OCI-LY7 (cell line): ENCODE results near the gene RUNX1.

Experiments used
- EZH2phosphoT487 ChIP-seq: fragments of 200-600 bp; sonication (generic); IDR thresholded peaks from 2 replicates; pipeline ENCODE4 v1.6.1; 2018; ENCODE audit warnings: low read depth, borderline replicate concordance, mild to moderate bottlenecking, mixed run types, antibody characterized with exemption, low read length, moderate library complexity, mixed read lengths
- TF ChIP-seq, protein P1 (sequence below): fragments of 200-600 bp; sonication (generic); conservative IDR thresholded peaks from 2 replicates; pipeline ENCODE4 v1.5.1; 2014; ENCODE audit warnings: mild to moderate bottlenecking, antibody characterized with exemption, low read length, moderate library complexity, mixed read lengths

DNA sequence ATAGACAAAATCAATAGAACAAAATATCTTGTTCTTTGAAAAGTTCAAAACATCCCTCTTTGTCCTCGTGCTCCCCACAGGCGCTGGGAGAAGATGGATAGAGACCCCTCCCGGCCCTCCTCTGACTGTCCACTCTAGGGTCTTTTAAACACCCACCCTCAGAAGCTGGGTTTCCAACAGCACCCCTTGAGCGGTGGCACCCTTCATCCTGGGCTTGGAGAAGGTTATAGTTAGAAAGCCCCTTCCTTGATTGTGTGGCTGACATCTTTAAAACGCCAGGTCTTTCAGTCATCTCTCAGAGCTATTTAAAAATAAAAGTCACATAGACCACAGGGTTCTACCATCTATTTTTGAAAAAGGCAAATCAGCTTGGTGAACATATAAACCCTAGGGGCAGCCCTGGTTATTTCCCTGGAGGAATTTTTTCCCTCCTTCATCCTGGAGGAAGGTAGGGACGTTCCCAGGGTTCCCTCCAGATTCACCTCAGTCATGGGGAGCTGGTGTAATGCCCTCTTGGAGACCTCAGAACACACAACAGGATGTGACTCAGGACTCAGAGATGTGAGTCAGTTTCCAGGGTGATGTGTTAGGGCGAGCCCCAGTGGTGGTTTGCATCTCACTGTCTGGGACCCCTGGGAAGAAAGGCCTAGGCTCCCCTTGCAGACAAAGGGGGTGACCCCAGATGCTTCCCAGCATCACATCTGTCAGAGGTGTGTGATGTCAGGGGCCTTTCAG is 241.8 kb downstream of the RUNX1 start:
- TF ChIP-seq, protein P1, sequence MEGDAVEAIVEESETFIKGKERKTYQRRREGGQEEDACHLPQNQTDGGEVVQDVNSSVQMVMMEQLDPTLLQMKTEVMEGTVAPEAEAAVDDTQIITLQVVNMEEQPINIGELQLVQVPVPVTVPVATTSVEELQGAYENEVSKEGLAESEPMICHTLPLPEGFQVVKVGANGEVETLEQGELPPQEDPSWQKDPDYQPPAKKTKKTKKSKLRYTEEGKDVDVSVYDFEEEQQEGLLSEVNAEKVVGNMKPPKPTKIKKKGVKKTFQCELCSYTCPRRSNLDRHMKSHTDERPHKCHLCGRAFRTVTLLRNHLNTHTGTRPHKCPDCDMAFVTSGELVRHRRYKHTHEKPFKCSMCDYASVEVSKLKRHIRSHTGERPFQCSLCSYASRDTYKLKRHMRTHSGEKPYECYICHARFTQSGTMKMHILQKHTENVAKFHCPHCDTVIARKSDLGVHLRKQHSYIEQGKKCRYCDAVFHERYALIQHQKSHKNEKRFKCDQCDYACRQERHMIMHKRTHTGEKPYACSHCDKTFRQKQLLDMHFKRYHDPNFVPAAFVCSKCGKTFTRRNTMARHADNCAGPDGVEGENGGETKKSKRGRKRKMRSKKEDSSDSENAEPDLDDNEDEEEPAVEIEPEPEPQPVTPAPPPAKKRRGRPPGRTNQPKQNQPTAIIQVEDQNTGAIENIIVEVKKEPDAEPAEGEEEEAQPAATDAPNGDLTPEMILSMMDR: no peak
- no peak for TF ChIP-seq EZH2phosphoT487
